Lower lobe of right lung (tissue), 2 donors: ENCODE measurements around the gene NEDD9. TPM values are rescaled to one million over a fixed set of nuclear protein-coding genes. Genes with fewer than 3 reads are reported as not detected.
A peak's percentile ranks its signal among the peaks of the same experiment; 100 is the strongest.

Source experiments
- ATAC-seq, 2 donors: fragments of 200-7000 bp; cut with Tn5 transposase; one replicate each; pipeline ENCODE4 v1.9.1; 2020 to 2022; ENCODE audit warnings: mild to moderate bottlenecking in 2 of 2, moderate library complexity in 2 of 2
- DNase-seq: peaks from one replicate; pipeline ENCODE4 v3.0.0-alpha.2; 2020
- H3K27ac ChIP-seq: fragments of 200-600 bp; one replicate; pipeline ENCODE4 v1.8.0; 2022
- H3K27me3 ChIP-seq: fragments of 200-600 bp; one replicate; pipeline ENCODE4 v1.8.0; 2022; ENCODE audit warnings: low read depth
- H3K36me3 ChIP-seq: fragments of 200-600 bp; one replicate; pipeline ENCODE4 v1.8.0; 2022; ENCODE audit warnings: mild to moderate bottlenecking
- H3K4me1 ChIP-seq: fragments of 200-600 bp; one replicate; pipeline ENCODE4 v1.8.0; 2022
- H3K4me3 ChIP-seq: fragments of 200-600 bp; one replicate; pipeline ENCODE4 v1.8.0; 2022; ENCODE audit warnings: mild to moderate bottlenecking
- H3K9me3 ChIP-seq: fragments of 200-600 bp; one replicate; pipeline ENCODE4 v1.8.0; 2022
- CTCF ChIP-seq: fragments of 200-600 bp; IDR thresholded peaks from one replicate; pipeline ENCODE4 v1.8.0; 2022; ENCODE audit warnings: antibody characterized with exemption, mild to moderate bottlenecking
- intact Hi-C: fragments of 100-400 bp; cut with DNase I; formaldehyde crosslinking; loops from one replicate; pipeline ENCODE4 v1.11.0; 2022
- total RNA-seq: library from RNA; stranded (reverse); fragmentation: NEBNext Ultra II Directional; extraction: Animal tissue kit (Norgen Biotek cat#: 25700); gene quantifications from one replicate; pipeline ENCODE4 v1.2.1, GENCODE V29; 2021
- donor health status: DM: no; HTN: yes; CAD: no; lungs with severe emphysema.

Gene NEDD9
- total RNA-seq, 1 donor from 2014 or later = 127 TPM

GRCh38 chr6:11222385-11223277, 9.8 kb downstream of the NEDD9 start:
- Histone ChIP-seq H3K27me3 (no peaks in the 10 kb centered on the region), H3K36me3 (peaks cover 21% of the 10 kb centered on the region), H3K9me3 (no peaks in the 10 kb centered on the region), H3K4me1 (peaks cover 98% of the 10 kb centered on the region), H3K4me3 (no peak overlapping the region), H3K27ac (peak overlapping the region; percentile 72)
- ATAC-seq (no peak), DNase-seq (no peak)
- no peak for TF ChIP-seq CTCF
- intact Hi-C loops = no loop called here

GRCh38 chr6:11221623-11222384, 10.7 kb downstream of the NEDD9 start:
- DNase-seq (no peak), ATAC-seq (no peak)
- TF ChIP-seq CTCF = no peak
- Histone ChIP-seq H3K9me3 (no peaks in the 10 kb centered on the region), H3K4me3 (no peak overlapping the region), H3K27me3 (no peaks in the 10 kb centered on the region), H3K4me1 (peaks cover 100% of the 10 kb centered on the region), H3K27ac (peak overlapping the region; percentile 72), H3K36me3 (peaks cover 21% of the 10 kb centered on the region)
- intact Hi-C loops = no loop called here

- peak overlapping the region; percentile 13 for H3K4me3 ChIP-seq
- intact Hi-C loops = no loop called here
- H3K27ac ChIP-seq = peak overlapping the region; percentile 83
- no peak for TF ChIP-seq CTCF
- H3K9me3 ChIP-seq = no peaks in the 10 kb centered on the region
- H3K36me3 ChIP-seq = peaks cover 23% of the 10 kb centered on the region
- no peak for ATAC-seq
- no peak for DNase-seq
- H3K27me3 ChIP-seq = no peaks in the 10 kb centered on the region
- peaks cover 100% of the 10 kb centered on the region for H3K4me1 ChIP-seq
Measured at GRCh38 chr6:11219400-11219834, 13.1 kb downstream of the NEDD9 start.

DNA sequence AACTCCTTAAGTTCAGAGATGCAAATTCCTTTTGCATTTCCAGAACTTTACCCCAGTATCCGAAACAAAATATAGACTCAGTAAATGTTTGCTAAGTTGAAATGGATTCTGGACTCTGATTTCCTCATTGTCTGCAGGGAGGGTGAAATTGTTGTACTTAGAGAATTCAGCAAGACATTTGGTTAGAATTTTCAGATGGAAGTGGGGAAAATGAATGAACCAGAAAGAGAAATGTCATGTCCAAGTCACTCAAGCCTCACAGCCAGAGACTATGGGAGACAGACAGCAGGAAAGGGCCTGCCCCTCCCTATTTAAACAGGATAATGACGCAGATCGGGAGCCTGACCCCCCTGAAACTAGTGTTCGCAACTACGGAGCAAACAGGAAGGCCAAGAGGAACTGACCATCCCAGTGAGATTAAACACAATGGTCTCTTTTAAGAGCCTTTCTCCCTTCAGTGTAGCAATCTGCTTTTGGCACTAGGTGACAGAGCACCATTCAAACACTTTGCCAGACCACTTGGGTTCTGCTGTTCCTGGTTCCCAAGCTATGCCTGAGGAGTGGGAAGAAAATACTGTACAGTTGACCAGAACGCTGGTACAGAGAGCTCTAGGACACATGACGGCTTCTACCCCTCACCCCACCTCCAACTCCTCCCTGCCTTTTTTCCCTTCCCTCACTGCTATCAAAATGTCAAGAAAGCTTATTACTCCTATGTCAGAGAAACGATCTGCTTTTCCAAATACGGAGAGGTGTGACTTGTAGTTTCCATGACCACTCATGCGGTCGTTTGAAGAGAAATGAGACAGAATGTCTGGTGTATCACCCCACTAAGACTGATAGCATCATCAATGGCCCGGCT, 13.7 kb downstream of the NEDD9 start:
- DNase-seq (peak; percentile 58), ATAC-seq (peak; percentile 68 to 82)
- intact Hi-C loops = no loop called here
- Histone ChIP-seq H3K27me3 (no peaks in the 10 kb centered on the region), H3K27ac (peak overlapping the region; percentile 83), H3K9me3 (no peaks in the 10 kb centered on the region), H3K4me1 (peaks cover 100% of the 10 kb centered on the region), H3K4me3 (peak overlapping the region; percentile 13), H3K36me3 (peaks cover 28% of the 10 kb centered on the region)
- TF ChIP-seq CTCF = no peak

- TF ChIP-seq CTCF = no peak
- no peak for ATAC-seq
- intact Hi-C loops = no loop called here
- Histone ChIP-seq H3K4me3 (peak overlapping the region; percentile 13), H3K4me1 (peaks cover 100% of the 10 kb centered on the region), H3K27me3 (no peaks in the 10 kb centered on the region), H3K27ac (peak overlapping the region; percentile 83), H3K36me3 (peaks cover 29% of the 10 kb centered on the region), H3K9me3 (no peaks in the 10 kb centered on the region)
- DNase-seq = no peak
Measured at GRCh38 chr6:11218102-11218442, 14.4 kb downstream of the NEDD9 start.
